IPS DF 4.7 (cell line): Measurements from ENCODE around the gene CUBN.
"Not testable (repeated sequence)": the region's sequence is repeated elsewhere in the genome, so short reads cannot be mapped to it uniquely, and the experiment has no call there.

Experiments
- DNase-seq: peaks from one replicate; pipeline ENCODE4 v3.0.0-alpha.2; 2013; ENCODE audit warnings: low spot score; ENCODE audit errors: extremely low read depth

The CUBN gene

DNA sequence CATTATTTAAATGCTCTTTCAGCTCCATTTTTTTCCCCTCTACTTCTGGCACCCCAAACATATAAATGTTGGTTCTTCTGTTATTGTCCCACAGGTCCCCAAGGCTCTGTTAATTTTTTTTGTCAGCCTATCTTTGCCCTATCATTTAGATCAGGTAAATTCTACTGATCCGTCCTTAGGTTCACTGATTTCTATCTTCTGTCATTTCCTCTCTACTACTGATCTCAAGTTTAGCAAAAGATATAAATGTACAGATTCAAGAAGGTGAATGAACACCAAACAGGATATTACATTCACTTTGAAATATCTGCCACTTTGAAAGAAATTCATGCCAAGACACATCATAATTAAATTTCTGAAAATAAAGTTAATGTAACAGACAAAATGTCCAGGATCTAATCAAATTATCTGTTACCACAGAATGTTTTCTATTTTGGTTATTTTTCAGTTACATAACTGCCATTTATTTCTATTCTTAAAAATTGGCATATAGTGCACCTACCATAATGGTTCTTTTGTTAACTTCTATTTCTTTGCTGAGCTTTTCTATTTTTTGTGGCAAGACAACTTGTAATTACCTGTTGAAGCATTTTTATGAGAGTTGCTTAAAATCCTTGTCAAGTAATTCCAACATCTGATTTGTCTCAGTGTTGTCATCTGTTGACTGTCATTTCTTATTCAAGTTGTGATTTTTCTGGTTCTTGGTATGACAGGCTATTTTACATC is 12.1 kb upstream of the CUBN start:
- DNase-seq, result no peak

DNA sequence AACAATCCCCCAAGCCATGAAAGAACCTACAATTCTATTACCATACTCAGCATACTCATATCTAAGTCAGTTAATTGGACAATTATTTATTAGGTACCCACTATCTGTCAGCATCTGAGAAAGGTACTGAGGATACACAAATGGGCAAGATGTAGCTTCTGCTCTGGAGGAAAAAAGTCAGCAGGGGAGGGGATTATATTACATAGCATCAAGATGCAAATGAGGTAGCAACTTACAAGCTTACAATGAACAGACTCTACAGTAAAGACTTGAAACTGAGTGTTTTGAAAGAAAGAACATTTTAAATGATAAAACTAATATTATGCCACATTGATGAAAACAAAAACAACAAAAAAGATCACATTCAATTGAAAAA is 10.8 kb upstream of the CUBN start:
- DNase-seq, result no peak

DNA sequence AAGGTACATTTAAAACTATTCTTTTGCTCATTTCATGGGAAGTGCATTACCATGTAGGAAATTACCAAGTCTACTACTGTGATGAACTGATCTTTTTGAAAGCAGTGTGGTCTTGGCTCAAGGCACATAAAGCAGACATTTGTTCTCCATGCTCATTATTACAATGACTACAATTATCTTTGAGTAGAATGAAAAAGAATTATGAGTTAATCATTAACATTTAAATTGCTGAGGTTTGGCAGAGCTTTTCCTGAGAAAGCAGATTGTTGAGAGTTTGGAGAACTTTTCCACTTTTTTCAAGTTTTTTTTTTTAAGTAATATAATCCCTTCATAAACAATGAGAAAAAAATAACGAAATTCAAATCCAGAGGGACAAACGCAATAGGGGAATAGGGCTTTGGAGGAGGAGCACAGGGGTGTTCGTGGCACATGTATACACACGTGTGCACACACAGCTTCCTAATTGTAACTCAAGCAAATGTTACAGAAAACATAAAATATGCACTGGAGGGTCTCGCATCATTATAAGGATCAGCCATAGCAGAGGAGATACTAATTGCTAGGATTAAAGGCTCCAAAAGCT is 8.9 kb upstream of the CUBN start:
- no peak for DNase-seq

DNA sequence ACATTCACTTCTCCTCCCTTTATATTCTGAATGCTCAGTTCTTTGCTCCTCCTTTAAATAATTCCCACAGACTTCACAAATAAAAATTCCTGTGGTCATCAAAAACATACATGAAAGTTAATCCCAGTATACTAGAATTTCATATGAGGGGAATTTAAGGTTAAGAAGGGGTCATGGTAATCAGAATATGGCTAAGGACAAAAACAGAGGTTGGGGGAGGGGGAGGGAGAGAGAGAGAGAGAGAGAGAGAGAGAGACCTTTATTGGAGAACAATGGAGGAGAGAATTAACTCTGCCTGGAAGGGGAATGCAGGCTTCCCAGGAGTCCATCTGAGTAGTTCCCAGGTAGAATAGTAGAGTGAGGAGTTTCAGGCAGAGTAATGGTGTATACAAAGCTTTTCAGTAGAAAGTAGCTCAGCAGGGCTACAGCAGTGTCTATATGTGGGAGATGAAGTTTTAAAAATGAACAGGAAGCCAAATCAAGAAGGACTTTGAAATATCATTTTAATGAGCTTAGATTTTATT is 5.2 kb upstream of the CUBN start:
- DNase-seq, result no peak

DNA sequence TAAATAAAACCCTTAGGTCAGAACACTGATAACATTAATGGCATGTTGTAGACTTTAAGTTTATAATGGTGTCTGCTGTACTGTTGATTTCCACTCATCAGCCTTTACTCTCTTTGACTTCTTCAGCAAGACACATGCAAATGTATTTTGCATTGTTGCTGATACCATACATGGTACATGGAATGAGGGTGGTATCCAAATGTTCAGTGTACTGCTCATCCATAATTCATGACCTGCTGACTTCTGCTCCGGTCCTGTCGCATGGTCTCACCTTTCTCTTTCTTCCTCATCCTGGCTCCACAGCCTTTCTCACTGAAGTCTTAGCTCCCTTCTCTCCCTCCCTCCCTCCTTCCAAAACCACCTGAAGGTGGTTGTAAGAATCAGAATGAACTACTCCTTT is 4.7 kb upstream of the CUBN start:
- DNase-seq, result no peak

DNA sequence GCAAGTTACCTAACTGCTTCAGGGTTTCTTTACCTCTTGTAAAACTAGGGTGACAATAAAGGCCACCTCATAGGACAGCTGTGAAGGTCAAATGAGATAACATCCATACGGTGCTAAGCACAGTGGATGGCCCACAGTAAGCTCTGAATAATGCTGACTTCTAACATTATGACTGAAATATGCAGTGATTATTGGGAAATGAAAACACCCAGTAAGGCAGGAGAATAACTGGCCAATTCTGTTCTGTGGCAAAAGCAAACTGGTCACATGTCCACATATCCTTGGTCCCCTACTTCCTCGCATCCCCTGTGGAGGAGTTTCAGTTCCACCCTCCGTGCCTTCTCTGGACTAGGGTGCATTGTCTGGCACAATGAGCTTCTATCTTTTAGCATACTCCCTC is 1.4 kb downstream of the CUBN start:
- DNase-seq, result no peak

DNA sequence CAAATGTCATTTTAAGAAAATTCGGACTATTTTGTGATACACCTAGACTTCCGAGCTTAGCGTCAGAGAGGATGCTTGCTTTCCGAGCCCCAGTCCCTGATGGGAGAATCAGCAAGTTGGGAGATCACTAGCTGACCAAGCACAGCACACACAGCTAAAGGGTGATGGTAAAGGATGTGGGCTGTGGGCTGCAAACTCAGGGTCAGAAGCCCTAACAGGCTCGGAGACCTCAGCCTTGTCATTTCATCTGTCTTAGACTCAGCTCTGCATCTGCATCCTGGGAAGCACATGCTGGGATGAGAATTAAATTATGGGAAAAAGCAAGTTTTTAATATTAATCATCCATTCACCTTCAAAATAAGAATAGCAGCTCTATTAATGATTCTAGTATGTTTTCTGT is 3.3 kb downstream of the CUBN start:
- no peak for DNase-seq

DNA sequence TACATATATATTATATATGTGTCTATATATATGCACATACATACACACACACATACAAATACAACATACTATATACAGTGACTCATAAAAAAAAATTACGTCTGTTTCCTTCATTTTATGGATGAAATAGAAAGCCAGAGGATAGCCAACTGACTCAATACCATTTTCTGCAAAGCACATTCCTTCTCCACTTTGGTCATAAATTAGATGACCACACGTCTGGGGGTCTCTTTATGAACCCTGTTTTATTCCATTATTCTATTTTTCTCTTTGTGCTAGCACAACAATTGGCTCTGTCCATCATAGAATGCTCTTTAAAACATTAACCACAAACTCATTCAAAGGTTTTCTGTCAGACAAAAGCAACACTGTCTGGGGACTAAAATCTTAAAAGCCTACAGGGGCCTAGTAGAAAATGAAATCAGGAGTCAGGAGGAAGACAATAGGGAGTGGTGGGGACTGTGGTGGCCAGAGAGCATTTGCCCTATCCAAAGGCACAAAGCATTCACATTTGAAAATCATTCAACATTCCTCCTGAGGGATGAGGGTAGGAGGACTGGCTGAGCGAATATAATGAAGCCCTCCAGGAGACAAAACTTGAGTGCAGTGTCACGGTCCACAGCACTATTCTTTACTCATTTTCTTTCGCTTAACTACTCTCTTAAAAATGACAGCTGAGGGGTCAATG is 4.3 kb downstream of the CUBN start:
- DNase-seq, result no peak

DNA sequence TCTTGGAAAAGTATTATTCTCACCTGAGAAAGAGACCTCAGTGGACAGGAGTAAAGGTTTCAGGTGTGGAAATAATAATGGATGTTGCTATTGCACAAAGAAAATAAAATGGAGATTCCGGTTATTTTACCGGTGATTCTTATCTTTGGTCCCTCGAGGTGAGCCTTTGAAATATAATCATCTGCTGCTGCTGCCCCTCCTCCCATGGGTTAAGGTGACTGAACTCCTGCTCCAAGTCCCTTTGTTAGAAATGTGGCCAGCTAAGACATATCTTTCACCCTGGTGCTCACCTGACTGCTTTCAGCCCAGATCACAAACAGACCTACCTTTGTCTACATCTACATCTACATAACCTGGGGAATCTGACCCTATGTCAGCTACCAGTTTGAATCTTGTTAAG is 5.7 kb downstream of the CUBN start:
- DNase-seq, result no peak

DNA sequence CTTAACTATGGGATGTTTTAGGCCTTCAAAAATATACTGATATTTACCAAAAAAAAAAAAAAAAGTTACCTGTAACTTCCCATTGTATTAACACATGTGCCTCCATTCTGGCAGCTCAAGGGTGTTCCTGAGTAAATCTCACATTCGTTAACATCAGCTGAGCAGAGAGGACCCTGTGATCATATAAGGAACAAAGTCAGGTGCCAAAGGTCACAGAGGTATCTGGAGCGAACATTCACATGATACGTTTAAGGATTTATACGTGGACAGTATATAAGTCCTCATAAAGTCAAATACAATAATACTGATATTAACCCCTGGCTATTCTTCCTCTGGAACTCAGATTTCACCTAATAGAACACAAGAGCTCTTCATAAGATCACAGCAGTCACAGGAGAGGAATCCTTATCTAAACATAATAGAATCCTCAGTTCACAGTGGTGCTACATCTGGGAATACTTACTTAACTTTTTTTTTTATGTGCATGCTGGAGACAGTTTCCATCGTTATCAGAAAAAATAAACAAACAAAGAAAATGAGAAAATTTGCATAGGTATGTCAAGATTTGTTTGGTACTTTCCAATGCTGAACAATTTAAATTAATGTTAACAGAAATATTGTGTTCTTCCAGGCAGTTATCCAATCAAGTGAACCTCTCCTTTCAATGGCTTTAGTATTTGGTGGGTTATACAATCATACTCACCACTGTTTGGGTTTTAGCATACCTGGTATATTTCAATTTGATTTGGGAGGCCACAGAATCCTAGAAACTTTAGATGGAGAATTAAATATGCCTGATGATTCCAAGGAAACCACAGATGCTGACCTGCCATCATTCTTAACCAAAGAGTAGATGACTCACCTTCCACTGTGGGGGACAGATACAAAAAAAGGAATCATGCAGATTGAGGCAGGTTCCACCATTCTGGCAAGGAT is 6.6 kb downstream of the CUBN start:
- DNase-seq, result no peak

DNA sequence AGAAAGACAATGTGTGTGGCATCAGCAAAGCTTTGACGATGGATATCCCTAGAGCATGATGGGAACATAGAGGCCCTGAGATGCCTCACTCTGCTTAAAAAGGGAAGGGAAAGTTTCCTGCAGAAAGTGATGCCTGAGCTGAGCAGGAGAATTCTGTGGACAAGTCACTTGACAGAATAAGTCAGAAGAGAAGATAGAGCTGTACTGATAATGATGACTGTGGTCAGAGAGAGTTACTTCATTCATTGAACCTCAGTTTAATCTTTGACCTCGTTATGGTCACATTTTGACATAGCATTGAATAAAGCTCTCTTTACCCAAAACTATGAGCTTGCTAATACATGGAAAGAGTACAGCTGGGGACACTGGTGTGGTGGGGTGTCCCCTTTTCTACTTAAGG is 7.6 kb downstream of the CUBN start:
- DNase-seq, result no peak

DNA sequence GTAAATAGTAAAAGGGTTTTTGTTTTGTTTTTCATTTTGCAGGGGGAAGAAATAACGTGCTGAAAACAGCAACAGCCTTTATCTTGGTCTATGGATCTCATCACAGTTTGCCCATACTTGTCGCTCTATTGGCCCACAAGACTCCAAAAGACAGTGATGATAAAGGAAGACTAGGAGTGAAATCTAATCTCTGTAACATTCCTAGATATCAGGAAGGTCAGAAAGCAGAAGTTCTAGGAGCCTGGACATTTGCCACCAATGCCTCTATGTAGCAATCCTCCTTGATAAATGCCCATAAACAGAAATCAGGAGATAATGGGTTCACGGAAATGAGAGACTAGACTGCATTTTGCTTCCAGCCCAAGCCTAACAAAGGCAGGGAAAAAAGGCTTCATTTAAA is 8.9 kb downstream of the CUBN start:
- no peak for DNase-seq

DNA sequence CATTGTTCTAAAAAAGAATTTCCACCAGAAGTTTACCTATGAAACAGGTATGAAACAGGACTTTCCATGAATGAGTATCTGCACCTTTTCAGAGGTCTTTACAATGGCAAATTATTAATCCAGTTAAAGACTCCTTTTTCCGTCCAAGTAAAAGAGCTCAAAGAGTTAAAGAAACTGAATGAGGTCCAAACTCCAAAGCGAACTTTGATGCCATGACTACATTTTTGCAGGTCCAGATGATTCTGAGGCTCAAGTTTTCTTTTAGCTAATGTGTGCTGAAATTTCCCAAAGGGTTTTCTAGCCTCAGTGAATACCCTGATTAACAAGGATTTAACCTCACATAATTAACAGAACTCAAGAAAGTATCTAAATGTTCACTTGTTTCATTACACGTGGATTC is 9.8 kb downstream of the CUBN start:
- no peak for DNase-seq

DNA sequence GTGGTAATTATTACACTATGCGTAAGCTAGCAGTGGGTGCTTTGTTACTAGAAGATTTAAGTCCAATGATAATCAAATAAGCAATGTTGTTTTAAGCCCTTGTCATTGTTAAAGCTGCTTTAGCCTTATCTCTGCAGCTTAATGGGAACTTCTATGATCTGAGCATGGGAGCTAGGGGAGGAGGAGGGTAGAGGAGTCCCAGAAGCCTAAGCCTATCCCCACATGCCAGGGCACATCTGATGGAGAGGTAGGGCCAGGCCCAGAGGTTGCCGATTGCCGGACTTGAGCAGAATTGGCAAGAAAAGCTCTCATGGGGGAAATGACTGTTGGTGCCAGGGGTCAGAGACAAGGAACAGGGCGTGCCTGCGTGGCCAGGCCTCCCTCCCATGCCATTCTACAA is 13.4 kb downstream of the CUBN start:
- DNase-seq, result no peak

DNA sequence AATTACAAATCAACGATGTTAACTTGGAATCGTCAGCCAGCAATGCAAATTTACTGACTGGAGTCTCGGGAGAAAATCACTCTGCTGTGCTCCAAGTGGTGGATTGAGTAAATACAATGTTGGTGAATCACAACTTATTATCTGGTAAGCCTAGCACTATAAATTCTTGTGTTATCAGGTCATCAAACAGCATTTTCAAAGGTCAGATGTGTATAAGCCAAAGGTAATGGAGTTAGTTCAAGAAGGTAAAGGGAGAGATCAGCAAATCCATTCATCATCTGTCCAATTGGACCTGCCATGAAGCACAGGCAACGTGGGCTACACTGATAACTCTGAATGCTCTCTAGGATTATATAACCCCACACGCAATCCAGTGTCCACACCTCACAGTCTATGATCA is 13.9 kb downstream of the CUBN start:
- DNase-seq, result no peak

DNA sequence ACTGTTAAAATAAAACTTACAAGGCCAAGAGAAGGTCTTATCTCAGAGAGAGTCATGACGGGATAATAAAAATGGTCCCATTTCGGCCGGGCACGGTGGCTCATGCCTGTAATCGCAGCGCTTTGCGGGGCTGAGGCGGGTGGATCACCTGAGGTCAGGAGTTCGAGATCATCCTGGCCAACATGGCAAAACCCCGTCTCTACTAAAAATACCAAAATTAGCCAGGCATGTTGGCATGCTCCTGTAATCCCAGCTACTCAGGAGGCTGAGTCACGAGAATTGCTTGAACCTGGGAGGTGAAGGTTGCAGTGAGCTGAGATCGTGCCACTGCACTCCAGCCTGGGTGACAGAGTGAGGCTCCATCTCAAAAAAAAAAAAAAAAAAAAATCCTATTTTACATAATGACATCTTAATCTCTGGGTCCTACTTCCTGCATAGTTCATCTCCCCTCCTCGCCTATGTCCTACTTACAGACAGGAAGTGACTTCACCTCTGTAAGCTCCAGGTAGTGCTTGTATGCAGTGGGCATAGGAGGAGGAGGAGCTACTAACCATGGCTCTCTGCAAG is 14.7 kb downstream of the CUBN start:
- DNase-seq, result not testable (repeated sequence)

DNA sequence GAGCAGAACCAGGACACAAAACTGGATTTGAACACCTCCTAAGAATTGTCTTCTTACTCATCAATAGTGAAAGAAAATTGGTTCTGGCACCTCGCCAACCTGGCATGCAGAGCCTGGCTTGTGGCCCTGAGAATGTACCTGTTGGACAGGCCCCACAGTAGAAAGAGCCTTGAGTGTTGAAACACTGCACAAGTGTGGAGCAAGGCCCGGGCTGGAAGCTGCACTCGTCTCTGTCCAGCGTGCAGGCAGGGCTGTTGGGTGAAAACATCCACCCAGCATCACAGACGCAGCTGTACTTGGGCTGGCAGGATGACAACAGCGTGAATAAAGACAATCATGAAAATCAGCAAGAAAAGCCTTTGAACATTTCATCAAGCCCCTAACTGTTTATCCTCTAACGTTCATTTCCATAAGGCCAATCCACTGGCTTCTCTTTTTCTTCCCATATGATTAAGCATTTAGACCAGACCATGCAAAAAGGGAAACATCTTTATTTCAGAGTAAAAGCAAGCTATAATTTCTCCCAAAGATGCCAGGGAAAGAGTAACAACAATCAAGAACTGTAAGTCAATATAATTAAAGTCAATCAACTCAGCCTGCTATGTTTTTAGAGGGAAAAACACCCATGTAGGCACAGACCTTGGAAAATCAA is 15.6 kb downstream of the CUBN start:
- DNase-seq, result no peak

DNA sequence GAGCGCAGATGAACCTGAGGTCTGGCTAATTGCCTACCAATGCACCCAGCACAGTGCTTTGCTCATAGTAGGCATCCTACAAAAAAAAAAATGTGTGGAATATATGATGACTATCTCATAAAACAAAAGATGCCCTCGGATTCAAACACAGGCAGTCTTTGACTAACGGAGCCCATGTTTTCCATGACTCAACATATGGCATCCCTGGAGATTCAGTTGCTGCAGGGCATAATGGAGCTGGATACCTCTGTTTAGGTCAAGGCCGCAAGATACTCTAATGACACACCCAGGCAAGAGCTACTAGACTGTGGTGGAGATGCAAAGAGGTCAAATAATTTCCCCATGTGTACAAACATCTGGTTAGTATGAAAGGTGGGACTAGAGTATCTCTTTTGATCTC is 16.3 kb downstream of the CUBN start:
- no peak for DNase-seq

DNA sequence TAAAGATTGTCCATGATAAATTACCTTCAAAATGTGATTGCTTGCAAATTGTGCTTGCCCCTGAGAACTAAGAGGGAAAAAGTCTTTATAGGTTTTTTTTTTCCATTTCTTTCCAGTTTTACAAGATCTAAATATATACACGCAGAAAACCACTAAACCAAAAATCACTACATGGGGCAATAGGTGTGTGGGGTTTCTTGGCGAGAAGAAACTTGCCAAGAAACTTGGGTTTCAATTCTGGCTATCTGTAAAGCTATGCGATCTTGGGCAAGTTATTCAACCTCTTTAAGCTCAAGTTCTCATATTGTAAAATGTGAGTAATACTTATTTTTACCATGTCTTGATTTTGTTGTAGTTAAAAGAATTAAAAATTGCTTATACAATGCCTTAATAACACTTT is 17.0 kb downstream of the CUBN start:
- no peak for DNase-seq

DNA sequence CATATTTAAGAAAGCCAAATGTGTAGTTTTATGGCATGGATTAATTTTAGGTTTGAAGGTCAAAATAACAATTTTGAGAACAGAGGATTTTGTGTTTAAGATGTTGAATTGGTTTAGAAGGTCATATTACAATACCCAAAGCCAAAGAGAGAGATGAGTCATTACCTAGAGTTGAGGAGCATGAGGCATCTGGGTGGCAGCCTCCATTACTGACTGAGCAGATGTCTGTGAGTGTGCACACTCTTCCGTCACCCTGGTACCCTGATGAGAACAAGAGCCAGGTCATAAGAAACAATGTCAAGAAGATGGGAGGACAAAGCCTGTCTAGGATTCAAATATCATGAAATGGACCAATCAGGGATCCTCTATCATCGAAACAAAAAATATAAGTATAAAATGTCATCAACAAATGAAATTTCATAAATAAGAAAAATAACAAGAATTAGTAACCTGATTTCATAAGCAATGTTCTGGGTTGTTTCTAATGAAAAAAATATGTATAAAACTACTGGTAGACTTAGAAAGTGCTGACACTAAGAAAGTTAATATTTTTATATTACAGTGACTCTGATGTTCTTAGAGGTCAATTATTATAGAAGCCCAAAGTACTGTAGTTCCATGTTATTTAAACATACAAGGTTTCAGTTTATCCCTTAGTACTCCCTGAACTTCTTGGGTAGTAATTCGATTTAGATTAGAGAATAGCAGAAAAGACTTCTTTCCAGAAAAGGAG is 20.0 kb downstream of the CUBN start:
- DNase-seq, result no peak
